ENCODE measurements around the gene ATRIP.
"Not testable (repeated sequence)": the region's sequence is repeated elsewhere in the genome, so short reads cannot be mapped to it uniquely, and the experiment has no call there.

ATRIP gene

DNA sequence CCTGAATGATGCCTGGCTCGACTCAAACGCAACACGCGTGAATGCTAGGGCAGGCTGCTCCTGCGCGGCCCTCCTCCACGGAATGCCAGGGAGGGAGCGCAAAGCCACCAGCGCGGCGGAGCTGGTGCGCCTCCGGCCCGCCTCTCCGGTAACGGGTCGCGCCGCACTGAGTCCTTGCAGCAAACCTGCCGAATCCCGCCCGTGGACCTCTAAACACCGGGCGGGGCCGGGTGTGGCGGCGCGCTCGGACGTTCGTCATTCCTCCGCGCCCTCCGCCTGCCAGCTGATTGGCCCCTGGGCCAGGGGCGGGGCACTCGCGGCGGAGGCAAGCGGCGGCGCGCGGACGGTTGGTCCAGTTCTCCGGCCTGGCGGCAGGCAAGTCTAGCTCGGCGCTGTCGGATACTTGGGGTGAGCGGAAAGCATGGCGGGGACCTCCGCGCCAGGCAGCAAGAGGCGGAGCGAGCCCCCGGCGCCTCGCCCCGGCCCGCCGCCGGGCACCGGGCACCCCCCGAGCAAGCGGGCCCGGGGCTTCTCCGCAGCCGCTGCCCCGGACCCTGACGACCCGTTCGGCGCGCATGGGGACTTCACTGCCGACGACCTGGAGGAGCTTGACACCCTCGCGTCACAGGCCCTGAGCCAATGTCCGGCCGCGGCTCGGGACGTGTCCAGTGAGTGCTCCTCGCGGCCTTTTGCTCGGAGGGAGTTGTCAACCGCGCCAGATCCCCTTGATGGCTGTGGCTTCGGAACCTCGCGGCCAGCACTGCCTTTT, at the start of gene ATRIP:
TSS of gene ATRIP (plus strand) at position 313 of the 769 bp plus-strand sequence. CDS start at position 422, 109 bp downstream.
- in situ Hi-C loops (cut with HindIII; ENCODE audit: low sequenced_read_pairs), result loop anchor here (5.0 kb wide), 1 partner anchor 49 kb away; no protein-coding TSS in a partner anchor

DNA sequence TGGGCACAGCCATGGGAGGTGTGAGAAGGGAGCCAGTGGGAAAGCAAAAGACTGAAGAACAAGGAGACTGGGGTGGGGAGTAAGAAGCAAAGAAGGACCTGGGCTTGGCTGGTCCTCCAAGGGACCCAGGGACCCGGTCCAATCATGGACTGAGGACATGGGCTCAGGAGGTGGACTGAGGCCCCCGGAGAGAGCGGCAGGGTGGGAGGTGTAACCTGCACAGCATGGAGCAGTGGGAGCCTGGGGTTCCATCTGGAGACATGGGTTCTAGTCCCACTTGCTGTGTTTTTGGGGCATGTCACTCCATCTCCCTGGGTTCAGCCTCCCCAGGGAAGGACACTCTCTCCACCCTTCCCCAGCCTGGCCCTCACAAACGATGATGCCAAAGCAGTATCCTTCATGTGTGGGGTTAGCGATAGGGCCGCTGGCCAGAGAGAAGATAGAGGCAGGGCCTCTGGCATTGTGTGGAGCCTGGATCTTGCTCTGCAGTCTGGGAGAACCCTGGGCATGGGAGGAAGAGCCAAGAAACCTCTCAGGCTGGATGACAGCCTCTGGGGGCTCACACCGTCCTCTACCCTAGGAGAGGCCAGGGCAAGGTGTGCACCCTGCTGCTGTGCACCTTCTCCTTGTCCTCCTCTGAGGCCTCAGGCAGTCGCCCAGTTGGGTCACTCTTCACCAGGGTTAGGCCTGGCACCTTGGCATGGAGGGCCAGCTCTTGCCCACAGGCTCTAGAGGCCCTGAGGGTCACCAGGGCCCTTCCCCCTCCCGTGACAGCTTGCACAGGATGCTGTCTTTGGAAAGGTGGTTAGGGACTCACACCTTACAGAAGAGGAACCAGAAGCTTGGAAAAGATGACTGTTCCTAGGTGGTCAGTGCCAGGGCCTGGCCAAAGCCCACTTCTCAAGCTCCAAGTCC, 48.5 kb upstream of the ATRIP start:
- in situ Hi-C loops (cut with HindIII; ENCODE audit: low sequenced_read_pairs), result loop anchor here (5.0 kb wide), 1 partner anchor 49 kb away; the partner anchor contains the start of gene ATRIP

DNA sequence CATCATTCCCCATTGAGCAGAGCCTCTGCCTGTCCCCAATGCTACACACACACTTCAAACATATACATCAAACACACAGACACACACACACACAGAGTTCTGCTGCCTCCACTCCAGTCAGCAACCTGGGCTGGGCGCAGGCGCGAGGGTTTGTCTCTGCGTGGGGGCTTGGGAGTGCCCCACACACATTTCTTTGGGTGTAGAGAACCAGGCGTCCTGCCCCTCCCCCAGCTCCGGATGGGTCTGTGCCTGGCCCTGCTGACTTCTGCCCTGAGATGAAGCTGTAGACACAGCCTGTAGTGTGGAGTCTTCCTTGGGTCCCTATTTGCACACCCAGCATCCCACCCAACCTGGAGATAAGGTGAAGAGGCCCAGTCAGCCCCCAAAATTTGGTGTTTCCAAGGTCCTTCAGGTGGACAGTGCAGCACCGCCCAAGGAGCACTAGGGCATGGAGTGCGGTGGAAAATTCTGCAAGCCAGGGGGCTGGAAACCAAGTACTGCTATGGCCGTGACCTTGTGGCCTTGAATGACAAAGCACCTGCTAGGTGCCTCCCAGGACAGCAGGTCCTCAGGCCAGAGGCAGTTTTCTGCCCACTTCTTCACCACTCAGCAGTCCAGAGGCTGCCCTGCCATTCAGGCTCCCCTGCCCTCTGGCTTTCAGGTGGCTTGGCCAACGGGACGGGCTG, 47.7 kb upstream of the ATRIP start:
- in situ Hi-C loops (cut with HindIII; ENCODE audit: low sequenced_read_pairs), result loop anchor here (5.0 kb wide), 1 partner anchor 48 kb away; the partner anchor contains the start of gene ATRIP

DNA sequence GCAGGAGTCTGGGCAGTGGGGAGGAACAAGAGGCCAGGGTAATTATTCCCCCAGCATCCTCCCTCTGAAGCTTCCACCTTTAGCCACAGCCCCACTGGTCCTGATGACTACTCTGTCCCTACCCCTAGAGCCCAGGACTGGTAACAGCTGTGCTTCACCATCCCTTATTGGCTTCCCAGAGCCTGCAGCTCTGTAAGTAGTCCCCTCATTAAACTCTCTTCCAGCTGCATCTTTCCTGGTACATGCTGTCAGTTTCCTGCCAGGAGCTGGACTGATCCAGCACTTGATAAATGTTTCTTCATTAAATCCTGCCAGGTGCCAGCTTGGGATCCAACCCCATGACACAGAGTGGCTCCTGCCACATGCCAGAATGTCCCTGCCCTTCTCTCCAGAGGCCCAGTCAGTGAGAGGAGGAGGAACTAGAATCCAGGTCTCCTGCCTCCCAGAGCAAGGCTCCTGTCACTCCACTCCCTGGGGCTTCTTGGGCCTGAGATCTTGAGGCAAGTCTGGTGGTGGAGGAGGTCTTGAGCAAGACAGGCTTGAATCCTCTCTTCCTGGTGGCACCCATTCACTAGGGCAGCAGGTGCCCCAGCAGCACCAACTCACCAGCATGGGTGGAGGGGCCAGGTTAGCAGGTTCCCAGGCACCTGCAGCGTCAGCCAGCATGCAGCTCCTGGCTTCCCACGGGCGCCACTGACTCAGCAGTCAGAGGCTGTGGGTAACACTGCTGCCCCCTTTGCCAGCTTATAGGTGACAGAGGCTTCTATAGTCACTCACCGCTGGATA, 47.0 kb upstream of the ATRIP start:
- in situ Hi-C loops (cut with HindIII; ENCODE audit: low sequenced_read_pairs), result loop anchor here (5.0 kb wide), 1 partner anchor 48 kb away; the partner anchor contains the start of gene ATRIP

DNA sequence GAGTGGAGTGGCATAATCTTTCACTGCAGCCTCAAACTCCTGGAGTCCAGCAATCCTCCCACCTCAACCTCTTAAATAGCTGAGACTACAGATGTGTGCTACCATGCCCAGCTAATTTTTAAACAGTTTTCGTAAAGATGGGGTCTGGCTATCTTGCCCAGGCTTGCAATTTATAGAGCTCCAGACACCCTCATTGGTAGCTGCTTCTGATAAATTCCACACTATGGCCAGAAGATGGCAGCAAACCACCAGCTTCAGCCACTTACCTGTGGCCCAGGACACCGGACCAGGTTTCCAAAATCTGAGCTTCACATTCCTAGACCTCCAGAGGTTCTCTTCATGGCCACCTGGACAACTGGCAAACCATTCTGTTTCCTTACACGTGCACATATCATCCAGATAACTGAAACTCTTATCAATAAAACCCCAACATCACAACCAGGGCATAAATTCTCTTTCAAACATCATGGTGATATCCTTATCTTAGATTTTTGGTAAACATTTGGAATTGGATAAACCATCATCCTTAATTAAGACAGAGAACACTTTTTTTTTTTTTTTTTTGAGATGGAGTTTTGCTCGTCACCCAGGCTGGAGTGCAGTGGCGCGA, 45.6 kb upstream of the ATRIP start:
- in situ Hi-C loops (cut with HindIII; ENCODE audit: low sequenced_read_pairs), result no loop called here

DNA sequence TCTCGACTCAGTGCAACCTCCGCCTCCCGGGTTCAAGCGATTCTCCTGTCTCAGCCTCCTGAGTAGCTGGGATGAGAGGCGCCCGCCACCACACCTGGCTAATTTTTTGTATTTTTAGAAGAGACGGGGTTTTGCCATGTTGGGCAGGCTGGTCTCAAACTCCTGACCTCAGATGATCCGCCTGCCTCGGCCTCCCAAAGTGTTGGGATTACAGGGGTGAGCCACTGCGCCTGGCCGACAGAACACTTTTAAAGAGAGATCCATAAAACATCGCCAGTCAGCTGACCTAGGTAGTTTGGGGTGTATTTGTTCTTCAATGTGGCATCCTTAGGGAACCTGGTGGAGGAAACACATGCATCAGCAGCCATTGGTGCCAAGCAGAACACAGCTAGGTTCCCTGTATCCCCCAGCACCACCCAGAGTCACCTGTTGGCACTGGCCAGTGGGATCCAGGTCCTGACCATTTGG, 45.1 kb upstream of the ATRIP start:
- in situ Hi-C loops (cut with HindIII; ENCODE audit: low sequenced_read_pairs), result not testable (repeated sequence)

DNA sequence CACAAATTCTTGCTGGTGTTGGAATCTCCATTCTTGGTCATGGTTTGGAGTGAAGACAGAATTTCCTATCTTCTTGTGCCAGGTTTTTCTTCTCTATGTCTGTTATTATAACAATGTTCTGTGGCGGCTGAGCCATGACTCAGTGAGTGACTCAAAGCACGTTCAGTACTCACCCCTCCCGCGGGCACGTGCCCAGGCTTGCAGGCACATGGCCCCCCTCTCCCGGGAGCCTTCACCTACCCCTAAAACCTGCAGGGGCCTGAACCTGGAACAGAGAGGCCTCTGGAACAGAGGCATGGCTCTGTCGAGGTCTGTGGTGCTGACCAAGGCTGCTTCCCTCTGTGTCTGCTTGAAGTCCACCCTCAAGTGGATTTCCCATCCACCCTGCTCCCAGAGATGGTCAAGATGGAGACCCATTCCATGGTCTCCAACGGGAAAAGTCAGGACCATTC, 44.2 kb upstream of the ATRIP start:
- in situ Hi-C loops (cut with HindIII; ENCODE audit: low sequenced_read_pairs), result no loop called here

DNA sequence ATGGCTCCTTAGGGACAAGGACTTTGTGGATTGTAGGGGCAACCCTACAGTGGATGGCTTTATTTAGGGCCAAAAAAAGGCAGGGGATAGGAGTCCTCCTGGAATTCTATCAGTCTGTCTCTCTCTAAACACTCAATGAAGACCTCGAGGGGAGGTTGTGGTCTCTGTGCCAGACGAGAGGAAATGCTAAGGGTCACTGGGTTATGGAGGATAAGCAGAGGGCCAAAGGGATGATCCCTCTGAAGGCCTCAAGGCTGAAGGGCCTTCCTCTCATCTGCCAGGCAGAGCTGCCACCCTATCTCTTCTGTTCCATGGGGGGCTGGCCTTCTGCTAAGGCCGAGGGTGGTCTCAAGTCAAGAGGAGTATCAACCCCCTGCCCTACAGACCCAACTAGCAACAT, 43.6 kb upstream of the ATRIP start:
- in situ Hi-C loops (cut with HindIII; ENCODE audit: low sequenced_read_pairs), result no loop called here

DNA sequence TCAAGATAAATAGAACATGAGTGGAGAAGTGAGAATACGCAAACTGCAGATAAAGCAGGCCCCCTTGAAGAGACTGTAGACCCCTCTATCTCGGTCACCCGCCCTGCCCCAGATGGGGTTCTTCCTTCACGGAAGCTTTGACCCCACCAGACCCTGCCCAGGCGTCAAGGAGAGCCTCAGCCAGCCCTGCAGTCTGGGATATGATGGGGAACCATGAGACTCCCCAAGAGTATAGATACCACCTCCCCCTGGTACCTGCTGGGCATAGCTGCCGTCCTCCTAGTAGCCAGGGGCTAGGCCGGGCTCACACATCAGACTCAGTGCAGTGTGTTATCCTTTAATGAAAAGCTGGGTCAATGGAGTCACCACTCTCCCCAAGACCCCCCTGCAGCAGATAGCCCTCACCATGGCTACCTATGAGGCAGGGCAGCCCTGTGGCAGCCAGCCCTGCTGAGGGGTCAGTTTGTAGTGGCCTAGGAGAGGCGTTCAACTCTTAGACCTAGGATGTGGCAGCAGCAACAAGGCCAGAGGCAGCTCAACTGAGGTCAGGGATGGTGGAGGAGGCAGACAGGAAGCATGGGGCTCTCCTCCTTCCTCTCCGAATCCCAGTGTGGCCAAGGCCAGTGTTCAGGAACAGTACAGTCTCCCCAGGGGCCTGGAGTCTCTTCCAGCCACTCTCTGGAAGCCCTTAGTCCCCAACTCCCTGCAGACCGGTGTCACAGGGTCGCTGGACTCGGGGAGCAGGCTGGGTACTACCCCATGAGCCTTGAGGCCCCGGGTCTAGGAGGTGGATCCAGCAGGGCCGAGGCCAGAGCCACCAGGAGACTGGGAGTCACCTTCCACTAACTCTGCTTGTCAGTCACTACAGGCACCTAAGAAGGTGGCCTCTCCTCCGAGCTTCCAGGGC, 42.8 kb upstream of the ATRIP start:
- in situ Hi-C loops (cut with HindIII; ENCODE audit: low sequenced_read_pairs), result no loop called here

DNA sequence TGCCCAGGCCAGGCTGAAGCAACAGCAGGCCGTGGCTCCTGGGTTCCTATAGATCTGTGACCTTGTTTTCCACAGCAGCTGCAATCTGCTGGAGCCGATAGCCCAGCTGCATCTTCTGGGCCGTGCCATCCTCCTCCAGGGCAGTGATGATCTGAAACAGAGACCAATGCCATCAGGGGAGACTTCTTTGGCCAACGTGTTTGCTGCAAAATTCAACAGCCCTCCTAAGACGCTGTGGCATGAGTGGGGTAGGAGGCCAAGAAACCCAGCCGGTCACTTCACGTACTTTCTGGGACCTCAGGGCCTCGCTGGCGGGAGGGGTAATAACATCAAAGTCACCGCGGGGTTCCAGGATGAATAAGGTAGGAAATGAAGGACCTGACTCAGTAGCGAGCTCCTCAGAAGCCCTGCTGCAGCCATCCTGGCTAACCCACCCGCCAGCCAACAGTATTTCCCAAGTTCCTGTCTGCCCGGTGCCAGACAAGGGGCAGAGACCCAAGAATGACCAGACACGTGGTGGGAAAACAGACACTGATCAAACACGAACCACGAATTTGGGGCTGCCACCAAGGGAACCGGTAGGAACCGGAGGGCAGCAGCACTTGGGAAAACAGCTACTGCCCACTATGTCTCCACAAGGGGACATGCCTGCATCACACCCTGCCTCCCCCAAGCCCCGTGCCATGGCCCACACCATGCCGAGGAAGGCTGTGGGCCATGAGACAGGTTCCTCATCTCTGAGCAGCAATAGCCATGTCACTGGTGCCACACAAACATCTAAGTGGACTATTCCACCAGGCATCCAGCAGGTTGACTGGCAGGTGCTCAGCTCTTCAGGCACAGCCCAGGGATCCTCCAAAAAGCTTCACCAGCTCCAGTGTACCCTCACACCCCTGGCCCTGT, 41.8 kb upstream of the ATRIP start:
- in situ Hi-C loops (cut with HindIII; ENCODE audit: low sequenced_read_pairs), result no loop called here

DNA sequence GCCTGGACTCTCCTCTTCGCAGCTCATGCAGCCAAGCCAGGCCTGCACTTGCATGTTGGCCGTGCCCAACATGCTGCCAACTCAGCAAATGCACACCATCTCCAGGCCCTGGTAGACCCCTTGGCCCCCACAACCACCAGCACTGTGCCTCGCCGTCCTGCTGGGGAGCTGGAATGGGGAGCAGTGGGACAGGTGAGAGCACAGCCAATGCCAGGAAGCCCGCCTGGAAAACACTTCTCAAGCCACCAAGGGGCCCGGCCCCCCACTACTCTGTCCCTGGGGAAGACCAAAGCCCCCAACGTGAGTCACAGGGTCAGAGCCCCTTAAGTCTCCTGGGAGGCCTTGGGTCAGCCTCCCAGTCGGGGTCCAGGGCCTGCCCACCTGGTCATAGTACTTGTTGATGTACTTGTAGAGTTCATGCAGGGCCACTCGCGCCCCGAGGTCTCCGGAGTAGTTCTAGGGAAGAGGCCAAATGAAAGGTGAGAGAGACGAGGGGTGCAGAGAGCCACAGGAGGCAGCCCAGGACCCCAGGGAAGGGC, 41.1 kb upstream of the ATRIP start:
- in situ Hi-C loops (cut with HindIII; ENCODE audit: low sequenced_read_pairs), result no loop called here

DNA sequence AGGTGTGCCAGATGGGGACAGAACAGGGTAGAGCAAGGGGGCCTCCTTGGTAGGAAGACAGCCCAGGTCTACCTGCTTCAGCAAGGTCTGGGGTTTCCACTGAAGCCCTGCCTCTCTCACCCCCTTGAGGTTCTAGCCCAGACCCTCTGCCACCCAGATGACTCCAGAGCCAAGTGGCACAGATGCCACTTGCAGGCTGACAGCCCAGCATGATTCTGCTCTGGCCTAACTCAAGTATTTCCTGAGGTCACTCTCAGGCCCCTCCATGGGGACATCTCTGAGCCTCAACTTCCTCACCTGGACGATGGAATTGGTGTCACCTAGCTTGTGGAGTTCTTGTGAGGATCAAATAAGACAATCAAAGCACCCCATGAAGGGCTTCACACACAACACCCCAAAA, 40.6 kb upstream of the ATRIP start:
- in situ Hi-C loops (cut with HindIII; ENCODE audit: low sequenced_read_pairs), result no loop called here

DNA sequence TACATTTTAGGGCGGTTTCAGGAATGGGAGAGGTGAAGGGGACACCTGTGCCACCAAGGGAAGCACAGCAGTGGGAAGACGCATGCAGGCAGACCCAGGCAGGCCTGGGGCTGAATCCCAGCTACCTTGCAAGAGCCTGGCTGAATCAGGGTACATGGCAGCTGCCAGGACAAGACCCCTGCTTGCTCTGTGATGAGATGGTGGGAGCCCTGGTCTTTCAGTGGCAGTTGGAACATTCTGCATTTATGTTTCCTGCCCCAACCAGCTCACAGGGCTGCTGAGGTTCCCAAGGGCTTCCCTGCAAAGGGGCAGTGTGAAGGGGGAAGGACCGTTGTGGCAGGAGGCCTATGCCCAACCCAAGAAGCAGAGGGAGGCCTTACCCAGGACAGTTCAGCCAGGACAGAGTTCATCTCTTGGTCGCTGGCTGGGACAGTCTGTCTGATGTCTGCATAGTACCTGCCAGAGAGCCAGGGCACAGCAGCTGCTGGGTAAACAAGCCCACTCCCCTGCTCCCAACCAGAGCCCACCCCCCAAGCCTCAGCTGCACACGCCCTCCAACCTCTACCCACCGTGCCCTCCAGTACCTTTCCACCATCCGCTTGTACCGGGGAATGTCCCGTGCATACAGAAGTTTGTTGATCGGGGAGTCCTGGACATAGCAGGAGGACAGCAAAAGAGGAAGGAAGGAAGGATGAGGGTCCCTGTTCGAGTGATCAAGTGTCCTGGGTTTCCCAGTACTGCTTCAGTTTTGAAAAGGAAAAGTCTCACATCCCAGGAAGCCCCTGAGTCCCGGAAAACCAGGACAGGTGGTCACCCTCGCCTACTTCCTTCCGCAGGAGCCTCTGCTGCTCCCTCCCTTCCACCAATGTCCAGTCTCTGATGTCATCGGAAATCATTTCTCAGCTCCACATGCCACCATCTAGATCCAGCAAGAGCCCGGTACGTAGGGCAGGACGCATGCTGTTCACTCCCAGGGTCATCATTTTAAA, 39.8 kb upstream of the ATRIP start:
- in situ Hi-C loops (cut with HindIII; ENCODE audit: low sequenced_read_pairs), result no loop called here

DNA sequence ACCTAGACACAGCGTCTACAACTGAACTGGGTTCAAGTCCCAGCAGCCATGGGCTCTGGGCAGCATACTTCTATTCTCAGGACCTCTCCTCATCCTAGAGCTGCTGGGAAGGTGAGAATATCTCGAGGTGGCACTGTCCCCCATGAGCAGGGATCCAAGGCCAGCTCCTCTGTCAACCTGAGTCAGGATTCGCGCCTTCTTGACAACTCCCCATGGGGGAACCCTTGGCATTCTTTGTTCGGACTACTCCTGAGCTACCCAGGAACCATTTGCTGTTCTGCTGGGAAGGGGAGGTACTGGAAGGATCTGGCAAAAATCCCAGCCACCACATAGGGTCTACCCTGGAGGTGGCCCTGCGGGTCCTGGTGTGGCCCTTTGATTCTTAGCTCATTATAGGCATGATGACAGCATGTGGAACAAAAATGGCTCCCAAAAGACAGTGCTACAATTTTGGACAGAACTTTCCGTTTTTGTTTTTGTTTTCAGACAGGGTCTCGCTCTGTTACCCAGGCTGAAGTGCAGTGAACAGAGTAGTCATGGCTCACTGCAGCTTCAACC, 38.9 kb upstream of the ATRIP start:
- in situ Hi-C loops (cut with HindIII; ENCODE audit: low sequenced_read_pairs), result no loop called here

DNA sequence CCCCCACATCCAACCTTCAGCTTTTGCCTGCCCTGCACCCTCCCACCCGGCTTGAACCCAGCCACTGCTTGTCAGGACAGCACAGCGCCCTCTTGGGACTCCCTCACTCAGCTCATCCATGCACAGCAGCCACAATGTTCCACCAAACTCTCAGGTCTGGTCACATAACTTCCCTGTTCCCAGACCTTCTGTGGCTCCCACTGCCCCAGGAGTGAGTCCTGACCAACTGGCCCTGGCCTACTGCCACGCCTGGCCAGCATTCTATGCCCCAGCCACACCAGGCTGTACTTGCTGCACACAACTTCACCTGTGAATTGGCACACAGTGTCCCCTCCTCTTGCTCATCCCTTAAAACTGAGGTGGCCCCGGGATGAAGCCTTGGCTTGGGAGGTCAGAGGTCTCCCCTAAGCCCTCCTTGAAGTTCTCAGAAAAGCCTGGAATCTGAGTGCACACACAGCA, 37.7 kb upstream of the ATRIP start:
- in situ Hi-C loops (cut with HindIII; ENCODE audit: low sequenced_read_pairs), result no loop called here
